ENCODE results near the gene PRPF8. TPM values are rescaled to one million over a fixed set of nuclear protein-coding genes. Genes with fewer than 3 reads are reported as not detected.

The PRPF8 gene
- total RNA-seq, 1 donor from 2014 or later: 321 TPM

DNA sequence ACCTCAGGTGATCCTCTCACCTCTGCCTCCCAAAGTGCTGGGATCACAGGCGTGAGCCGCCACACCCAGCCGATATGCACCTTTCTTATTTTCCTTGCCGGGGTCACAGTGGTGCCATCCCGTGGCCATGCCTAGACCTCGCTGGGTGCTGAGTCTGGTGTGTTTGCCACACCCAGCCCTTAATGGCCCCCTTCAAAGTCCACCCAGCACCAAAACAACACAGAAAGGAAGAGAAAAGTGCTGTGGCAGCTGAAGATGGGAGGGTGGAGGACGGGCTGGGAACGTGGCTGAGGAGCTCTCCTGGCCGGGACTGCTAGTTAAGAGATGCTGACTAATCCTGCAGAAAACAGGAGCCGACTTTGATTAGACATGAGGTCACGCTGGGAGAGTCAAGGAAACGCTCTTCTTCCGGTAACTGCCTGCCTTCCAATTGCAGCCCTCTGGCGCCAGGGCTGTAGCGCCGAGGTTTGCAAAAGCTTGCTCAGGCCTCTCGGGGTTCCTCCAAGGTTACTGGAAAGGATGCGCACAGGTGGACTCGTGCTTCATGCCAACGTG is 67.0 kb downstream of the PRPF8 start:
- H3K4me1 Mint-ChIP-seq (ENCODE audit: unreplicated experiment): peaks cover 9% of the 10 kb centered on the region
- no peak overlapping the region for H3K4me3 Mint-ChIP-seq
- no peaks in the 10 kb centered on the region for H3K27me3 Mint-ChIP-seq
- H3K36me3 Mint-ChIP-seq: no peaks in the 10 kb centered on the region
- TF ChIP-seq, protein P1, sequence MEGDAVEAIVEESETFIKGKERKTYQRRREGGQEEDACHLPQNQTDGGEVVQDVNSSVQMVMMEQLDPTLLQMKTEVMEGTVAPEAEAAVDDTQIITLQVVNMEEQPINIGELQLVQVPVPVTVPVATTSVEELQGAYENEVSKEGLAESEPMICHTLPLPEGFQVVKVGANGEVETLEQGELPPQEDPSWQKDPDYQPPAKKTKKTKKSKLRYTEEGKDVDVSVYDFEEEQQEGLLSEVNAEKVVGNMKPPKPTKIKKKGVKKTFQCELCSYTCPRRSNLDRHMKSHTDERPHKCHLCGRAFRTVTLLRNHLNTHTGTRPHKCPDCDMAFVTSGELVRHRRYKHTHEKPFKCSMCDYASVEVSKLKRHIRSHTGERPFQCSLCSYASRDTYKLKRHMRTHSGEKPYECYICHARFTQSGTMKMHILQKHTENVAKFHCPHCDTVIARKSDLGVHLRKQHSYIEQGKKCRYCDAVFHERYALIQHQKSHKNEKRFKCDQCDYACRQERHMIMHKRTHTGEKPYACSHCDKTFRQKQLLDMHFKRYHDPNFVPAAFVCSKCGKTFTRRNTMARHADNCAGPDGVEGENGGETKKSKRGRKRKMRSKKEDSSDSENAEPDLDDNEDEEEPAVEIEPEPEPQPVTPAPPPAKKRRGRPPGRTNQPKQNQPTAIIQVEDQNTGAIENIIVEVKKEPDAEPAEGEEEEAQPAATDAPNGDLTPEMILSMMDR (conservative IDR thresholded peaks at IDR 0.05): no peak
- peak overlapping the region; percentile 31 for H3K27ac Mint-ChIP-seq
- H3K9me3 Mint-ChIP-seq: no peaks in the 10 kb centered on the region
- DNase-seq (ENCODE audit: extremely low spot score, unreplicated experiment): no peak

DNA sequence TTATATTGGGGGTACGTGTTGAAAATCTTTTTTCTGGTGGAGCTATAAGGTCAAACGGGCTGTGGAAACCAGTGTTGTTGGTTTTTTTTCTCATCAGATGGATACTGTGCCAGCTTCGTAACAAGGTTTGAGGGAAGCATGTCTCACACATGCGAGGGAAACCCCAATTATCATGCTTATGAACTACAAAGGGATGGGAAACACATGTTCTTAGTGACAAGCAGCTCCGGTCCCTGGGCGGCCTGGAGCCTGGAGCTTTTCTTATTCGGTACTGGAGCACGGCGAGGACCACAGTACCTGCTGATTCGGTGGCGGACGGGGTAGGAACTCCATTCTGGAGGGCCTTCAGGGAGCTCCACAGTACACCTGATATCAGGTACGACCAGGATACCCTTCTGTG is 68.6 kb downstream of the PRPF8 start:
- Mint-ChIP-seq H3K4me1 (ENCODE audit: unreplicated experiment) (peaks cover 9% of the 10 kb centered on the region), H3K36me3 (no peaks in the 10 kb centered on the region), H3K27ac (no peak overlapping the region), H3K4me3 (no peak overlapping the region), H3K27me3 (no peaks in the 10 kb centered on the region), H3K9me3 (no peaks in the 10 kb centered on the region)
- DNase-seq (ENCODE audit: extremely low spot score, unreplicated experiment): no peak
- TF ChIP-seq, protein P1 (conservative IDR thresholded peaks at IDR 0.05): no peak

DNA sequence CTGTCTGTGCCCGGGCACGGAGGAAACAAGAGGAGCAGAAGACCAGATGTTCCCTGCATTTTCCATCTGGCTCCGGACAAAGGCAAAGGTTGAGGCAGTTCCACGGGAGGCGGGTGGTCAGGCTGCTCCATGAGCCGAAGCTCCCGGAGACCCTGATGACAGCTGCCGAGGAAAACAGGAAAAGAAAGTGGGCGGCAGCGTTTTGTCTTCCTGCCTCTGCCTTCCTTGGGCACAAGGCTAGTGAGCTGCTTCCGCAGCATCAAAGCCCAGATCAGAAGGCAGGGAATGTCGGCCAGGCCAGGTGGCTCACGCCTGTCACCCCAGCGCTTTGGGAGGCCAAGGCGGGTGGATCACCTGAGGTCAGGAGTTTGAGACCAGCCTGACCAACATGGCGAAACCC is 72.3 kb downstream of the PRPF8 start:
- H3K9me3 Mint-ChIP-seq: no peaks in the 10 kb centered on the region
- TF ChIP-seq, protein P1 (conservative IDR thresholded peaks at IDR 0.05): no peak
- H3K36me3 Mint-ChIP-seq: no peaks in the 10 kb centered on the region
- no peaks in the 10 kb centered on the region for H3K27me3 Mint-ChIP-seq
- no peak overlapping the region for H3K27ac Mint-ChIP-seq
- H3K4me1 Mint-ChIP-seq (ENCODE audit: unreplicated experiment): no peaks in the 10 kb centered on the region
- H3K4me3 Mint-ChIP-seq: no peak overlapping the region
- no peak for DNase-seq (ENCODE audit: extremely low spot score, unreplicated experiment)

DNA sequence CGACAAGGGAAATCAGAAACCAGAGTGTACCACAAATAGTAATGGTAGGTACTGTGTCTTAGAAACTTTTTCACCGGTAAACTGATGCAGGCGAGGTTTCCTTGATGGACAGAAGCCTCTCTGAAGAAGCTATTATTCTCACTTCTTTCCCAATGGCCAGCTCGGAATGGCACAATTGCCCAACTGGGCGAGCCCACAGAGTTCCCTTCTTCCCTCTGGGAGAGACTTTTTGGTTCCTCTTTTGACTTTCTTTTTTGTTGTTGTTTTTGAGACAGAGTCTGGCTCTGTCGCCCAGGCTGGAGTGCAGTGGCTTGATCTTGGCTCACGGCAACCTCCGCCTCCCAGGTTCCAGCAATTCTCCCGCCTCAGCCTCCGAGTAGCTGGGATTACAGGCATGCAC is 73.0 kb downstream of the PRPF8 start:
- Mint-ChIP-seq H3K27ac (no peak overlapping the region), H3K4me3 (no peak overlapping the region), H3K9me3 (no peaks in the 10 kb centered on the region), H3K27me3 (no peaks in the 10 kb centered on the region), H3K4me1 (ENCODE audit: unreplicated experiment) (no peaks in the 10 kb centered on the region), H3K36me3 (no peaks in the 10 kb centered on the region)
- no peak for DNase-seq (ENCODE audit: extremely low spot score, unreplicated experiment)
- TF ChIP-seq, protein P1 (conservative IDR thresholded peaks at IDR 0.05): no peak

DNA sequence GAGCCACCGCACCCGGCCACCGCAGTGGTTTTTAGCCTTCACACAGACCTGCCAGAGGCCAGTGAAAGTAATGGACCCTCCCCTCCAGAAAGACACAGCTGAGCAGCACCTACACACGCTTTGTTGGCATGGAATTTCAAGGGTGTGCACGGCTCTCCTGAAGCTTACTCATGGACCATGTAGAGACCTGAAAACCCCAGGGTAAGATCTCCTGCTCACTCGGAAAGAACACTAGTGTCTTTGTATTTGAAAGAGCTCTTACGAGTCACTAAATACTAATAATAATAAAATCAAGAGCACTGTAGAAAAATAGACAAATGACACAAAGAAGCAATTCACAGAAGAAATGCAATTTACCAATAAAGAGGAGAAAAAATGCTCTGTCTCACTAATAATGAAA is 76.0 kb downstream of the PRPF8 start:
- DNase-seq (ENCODE audit: extremely low spot score, unreplicated experiment): no peak
- TF ChIP-seq, protein P1 (conservative IDR thresholded peaks at IDR 0.05): no peak
- Mint-ChIP-seq H3K4me3 (no peak overlapping the region), H3K4me1 (ENCODE audit: unreplicated experiment) (peaks cover 9% of the 10 kb centered on the region), H3K27me3 (no peaks in the 10 kb centered on the region), H3K27ac (no peak overlapping the region), H3K9me3 (no peaks in the 10 kb centered on the region), H3K36me3 (no peaks in the 10 kb centered on the region)

DNA sequence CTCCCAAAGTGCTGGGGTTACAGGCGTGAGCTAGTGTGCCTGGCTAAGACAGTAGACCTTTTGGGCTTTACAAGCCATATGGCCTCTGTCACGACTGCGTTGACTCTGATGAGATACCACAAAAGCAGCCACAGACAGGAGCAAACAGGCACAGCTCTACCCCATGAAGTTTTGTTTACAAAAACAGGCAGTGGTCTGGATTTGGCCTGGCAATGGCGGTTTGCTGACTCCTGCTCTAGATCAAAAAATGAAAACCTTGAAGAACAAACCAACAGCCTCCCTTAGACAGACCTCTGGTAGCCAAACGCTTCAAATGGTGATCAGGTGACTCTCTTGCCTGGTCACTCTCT is 76.7 kb downstream of the PRPF8 start:
- Mint-ChIP-seq H3K36me3 (no peaks in the 10 kb centered on the region), H3K27ac (no peak overlapping the region), H3K4me1 (ENCODE audit: unreplicated experiment) (peaks cover 9% of the 10 kb centered on the region), H3K9me3 (no peaks in the 10 kb centered on the region), H3K4me3 (no peak overlapping the region), H3K27me3 (no peaks in the 10 kb centered on the region)
- TF ChIP-seq, protein P1 (conservative IDR thresholded peaks at IDR 0.05): no peak
- DNase-seq (ENCODE audit: extremely low spot score, unreplicated experiment): no peak

Measured in type B pancreatic cell (in vitro differentiated cells).